Brain pericyte (primary cell): ENCODE data around the gene CCDC9B.

Experiments
- DNase-seq: peaks from one replicate; pipeline ENCODE4 v3.0.0-alpha.2; 2012; ENCODE audit warnings: low read depth, low spot score

CCDC9B gene

GRCh38 chr15:40365624-40366456 lies 25.1 kb upstream of the CCDC9B start:
- no peak for DNase-seq

GRCh38 chr15:40365016-40365415 lies 24.3 kb upstream of the CCDC9B start:
- no peak for DNase-seq

GRCh38 chr15:40364251-40364650 lies 23.5 kb upstream of the CCDC9B start:
- DNase-seq = no peak

GRCh38 chr15:40363611-40364010 lies 22.9 kb upstream of the CCDC9B start:
- DNase-seq = no peak

GRCh38 chr15:40361640-40362039 lies 20.9 kb upstream of the CCDC9B start:
- DNase-seq = no peak

- DNase-seq = no peak
Observed at GRCh38 chr15:40360015-40360414, 19.3 kb upstream of the CCDC9B start.

- no peak for DNase-seq
Observed at GRCh38 chr15:40358471-40359353, 18.0 kb upstream of the CCDC9B start.

- DNase-seq = no peak
Observed at GRCh38 chr15:40357723-40358470, 17.2 kb upstream of the CCDC9B start, which contains the start of gene DISP2. Gene DISP2, plus strand, starts transcription at chr15:40358219. Its CDS starts 103 bp downstream, at chr15:40358322.

GRCh38 chr15:40357246-40357645 lies 16.5 kb upstream of the CCDC9B start:
- DNase-seq = no peak

GRCh38 chr15:40355976-40356585 lies 15.3 kb upstream of the CCDC9B start:
- DNase-seq = no peak

GRCh38 chr15:40354408-40355171 lies 13.9 kb upstream of the CCDC9B start:
- DNase-seq = peak; percentile 88

- DNase-seq = no peak
Observed at GRCh38 chr15:40353697-40354096, 13.0 kb upstream of the CCDC9B start.

- DNase-seq = no peak
Observed at GRCh38 chr15:40352281-40352901, 11.7 kb upstream of the CCDC9B start.

GRCh38 chr15:40349163-40349562 lies 8.4 kb upstream of the CCDC9B start:
- no peak for DNase-seq

- DNase-seq = no peak
Observed at GRCh38 chr15:40348474-40348870, 7.7 kb upstream of the CCDC9B start.

GRCh38 chr15:40347559-40348473 lies 7.1 kb upstream of the CCDC9B start:
- DNase-seq = no peak

GRCh38 chr15:40346579-40347558 lies 6.1 kb upstream of the CCDC9B start:
- no peak for DNase-seq
